ENCODE results near the gene HSPG2. TPM values are rescaled to one million over a fixed set of nuclear protein-coding genes. Genes with fewer than 3 reads are reported as not detected.

The HSPG2 gene
- total RNA-seq, 1 donor from 2014 or later = 263 TPM

GRCh38 chr1:21937372-21938121 is 437 bp upstream of the HSPG2 start:
- peak; percentile 76 for ATAC-seq (ENCODE audit: poor library complexity)
- DNase-seq = peak; percentile 91
- intact Hi-C loops (cut with DNase I) = loop anchor here (5.0 kb wide), 1 partner anchor 40 kb away; no protein-coding TSS in a partner anchor

GRCh38 chr1:21936366-21937031 is 611 bp downstream of the HSPG2 start:
- DNase-seq = no peak
- ATAC-seq (ENCODE audit: poor library complexity) = no peak
- intact Hi-C loops (cut with DNase I) = loop anchor here (5.0 kb wide), 1 partner anchor 39 kb away; no protein-coding TSS in a partner anchor

GRCh38 chr1:21935891-21936365 is 1.2 kb downstream of the HSPG2 start:
- intact Hi-C loops (cut with DNase I) = loop anchor here (5.0 kb wide), 1 partner anchor 39 kb away; no protein-coding TSS in a partner anchor
- DNase-seq (no peak), ATAC-seq (ENCODE audit: poor library complexity) (no peak)

- ATAC-seq (ENCODE audit: poor library complexity) (no peak), DNase-seq (no peak)
- intact Hi-C loops (cut with DNase I) = loop anchor here (5.0 kb wide), 1 partner anchor 38 kb away; no protein-coding TSS in a partner anchor
Measured at GRCh38 chr1:21935393-21935804, 1.7 kb downstream of the HSPG2 start.

DNA sequence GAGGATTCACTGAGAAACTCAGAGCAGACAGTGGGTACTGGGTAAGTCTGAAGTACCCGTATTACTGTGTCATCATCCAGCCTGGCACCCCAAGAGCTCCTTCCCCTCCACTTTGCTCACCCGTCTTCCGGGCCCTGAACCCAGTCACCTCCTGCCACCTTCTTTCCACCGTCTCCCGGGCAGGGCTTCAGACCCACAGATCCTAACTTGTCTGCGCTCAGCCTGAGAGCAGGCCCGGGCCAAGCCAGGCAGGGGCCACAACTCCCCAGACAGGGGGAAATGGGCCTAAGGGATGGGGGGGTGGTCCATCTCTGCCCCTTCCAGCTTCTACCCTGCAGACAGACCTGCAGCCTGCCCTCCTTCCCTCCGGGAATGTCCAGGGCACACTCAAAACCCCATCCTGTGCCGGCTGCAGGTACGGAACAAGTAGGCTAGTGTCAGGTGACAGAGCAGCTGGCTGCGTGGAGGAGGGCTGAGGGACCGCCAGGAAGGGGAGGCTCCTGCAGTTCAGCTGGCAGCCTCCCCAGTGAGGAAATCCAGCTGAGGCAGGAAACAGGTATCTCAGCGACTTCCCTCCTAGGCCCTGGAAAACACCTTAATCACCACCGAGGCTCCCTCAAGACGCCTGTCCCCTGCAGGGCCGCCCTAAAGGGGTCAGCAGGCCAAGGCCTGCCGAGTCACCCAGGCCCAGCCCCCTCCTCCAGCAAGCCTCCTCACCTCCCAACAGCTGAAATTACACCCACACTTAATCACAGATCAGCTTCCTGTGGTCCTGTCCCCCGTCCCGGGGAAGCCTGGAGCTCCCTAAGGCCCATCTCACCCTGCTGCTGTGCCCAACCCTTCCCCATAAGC is 3.5 kb downstream of the HSPG2 start:
- DNase-seq (peak; percentile 80), ATAC-seq (ENCODE audit: poor library complexity) (peak; percentile 9)

DNA sequence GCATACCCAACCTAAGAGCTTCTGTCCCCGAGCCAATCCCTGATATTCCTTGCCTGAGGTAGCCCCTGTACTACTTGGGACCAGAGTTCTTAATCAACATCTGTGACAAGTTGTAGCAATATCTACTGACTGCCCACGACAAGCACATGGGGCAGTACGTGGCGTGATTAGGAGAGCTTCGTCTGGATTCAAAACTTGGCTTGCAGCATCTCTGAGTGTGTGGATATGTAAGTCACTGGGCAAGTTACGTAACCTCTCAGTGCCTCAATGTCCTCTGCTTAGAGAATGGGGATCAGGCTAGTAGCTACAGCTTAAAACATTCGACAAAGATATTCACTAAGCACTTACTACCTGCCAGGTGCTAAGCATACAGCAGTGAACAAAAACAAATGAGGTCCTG is 5.0 kb downstream of the HSPG2 start:
- DNase-seq (no peak), ATAC-seq (ENCODE audit: poor library complexity) (peak; percentile 55)
- intact Hi-C loops (cut with DNase I) = no loop called here

More for the DNA sequence above, 3.5 kb downstream of the HSPG2 start:
- intact Hi-C loops (cut with DNase I) = no loop called here

DNA sequence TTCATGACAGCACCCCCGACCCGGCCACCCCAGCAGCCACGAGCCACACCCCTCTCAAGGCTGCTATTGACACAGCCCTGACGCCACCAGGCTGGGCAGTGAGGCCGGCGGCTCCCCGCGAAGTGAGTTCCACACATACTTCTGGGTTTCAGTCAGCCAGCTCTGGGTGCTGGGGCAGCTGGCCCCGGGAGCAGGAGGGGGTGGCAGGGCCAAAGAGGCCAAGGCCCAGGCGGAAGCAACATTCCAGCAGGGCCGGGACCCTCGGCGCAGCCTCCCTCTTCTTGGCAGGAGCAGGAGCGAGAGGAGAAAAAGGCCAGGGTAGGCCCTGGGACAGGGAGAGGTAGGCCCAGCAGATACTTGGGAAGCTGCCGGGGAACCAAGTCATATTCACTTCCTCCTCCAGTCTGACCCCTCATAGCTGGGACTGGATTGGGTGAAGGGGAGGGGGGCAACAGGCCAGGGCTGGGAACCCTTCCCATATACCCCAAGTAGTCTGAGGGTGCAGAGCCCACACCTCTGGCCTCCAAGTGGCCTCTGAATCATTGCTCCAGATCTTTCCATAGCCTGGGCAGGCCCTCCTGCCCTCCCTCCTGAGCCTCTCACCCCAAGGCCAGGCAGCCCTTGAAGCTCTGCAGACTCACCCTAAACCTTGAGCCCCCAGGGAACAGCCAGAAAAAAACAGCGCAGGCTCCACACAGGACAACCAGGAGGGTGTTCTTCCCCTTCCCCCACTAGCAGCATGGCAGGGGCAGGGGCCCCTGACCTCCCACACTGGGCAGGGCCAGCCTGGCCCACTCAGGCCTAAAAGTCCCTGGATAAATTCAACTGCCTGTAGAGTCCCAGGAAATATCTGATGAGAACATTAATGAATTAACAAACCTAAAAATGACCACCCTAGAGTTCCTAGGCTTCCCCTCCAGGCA is 5.7 kb downstream of the HSPG2 start:
- intact Hi-C loops (cut with DNase I) = no loop called here
- ATAC-seq (ENCODE audit: poor library complexity) (peak; percentile 56), DNase-seq (peak; percentile 83)

DNA sequence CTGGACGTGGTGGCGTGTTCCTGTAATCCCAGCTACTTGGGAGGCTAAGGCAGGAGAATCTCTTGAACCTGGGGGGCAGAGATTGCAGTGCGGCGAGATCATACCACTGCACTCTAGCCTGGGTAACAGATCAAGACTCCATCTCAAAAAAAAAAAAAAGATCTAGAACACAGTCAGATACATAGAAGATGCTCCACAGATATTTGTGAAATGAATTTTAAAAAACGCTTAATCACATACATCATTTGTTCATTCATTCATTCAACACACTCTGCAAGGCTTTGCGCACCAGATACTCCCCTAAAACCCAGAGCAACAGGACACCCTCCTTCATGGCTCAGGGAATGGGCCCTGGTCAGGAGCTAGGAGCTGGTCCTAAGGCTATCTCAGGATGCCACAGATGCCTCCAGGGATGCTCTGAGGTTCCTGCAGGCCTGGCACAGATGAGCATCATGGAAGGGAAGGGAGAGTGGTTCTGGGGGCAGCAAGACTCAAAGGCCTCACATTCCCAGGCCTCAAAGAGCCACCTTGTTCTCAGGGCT is 6.4 kb downstream of the HSPG2 start:
- intact Hi-C loops (cut with DNase I) = no loop called here
- ATAC-seq (ENCODE audit: poor library complexity) = no peak

GRCh38 chr1:21930080-21930571 is 7.0 kb downstream of the HSPG2 start:
- DNase-seq (no peak), ATAC-seq (ENCODE audit: poor library complexity) (peak; percentile 5)
- intact Hi-C loops (cut with DNase I) = no loop called here

More for the DNA sequence above, 6.4 kb downstream of the HSPG2 start:
- no peak for DNase-seq

DNA sequence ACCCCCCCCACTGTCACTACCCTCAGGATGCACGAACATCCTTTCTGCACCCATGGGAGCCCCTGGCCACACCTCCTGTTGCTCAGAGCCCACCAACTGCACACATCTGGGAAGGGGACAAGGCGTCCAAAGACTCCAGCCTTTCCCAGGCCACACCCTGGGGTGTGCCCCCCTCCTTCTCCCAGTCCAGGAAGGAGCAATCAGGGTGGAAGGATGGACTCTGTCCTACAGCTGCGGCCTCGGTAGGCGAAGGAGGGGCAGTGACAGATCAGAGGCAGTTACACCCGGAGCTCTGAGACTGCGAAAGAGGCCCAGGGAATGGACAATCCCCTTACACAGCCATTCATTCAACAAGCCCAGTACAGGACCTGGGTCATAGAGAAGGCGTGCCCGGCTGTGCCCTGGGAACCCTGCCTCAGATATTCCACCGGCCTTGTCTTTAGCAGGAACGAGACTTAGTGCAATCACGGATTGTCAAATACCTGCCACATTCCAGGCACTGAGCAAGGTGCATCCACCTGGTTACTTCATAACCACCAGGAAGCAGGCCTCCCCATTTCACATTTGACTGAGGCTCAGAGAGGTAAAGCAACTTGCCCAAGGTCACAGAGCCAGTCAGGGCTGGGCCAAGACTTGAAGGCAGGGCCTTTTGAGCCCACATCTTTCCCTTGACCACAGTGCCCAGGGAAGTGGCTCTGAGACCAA is 9.4 kb downstream of the HSPG2 start:
- peak; percentile 47 for ATAC-seq (ENCODE audit: poor library complexity)
- peak; percentile 85 for DNase-seq
- intact Hi-C loops (cut with DNase I) = no loop called here

DNA sequence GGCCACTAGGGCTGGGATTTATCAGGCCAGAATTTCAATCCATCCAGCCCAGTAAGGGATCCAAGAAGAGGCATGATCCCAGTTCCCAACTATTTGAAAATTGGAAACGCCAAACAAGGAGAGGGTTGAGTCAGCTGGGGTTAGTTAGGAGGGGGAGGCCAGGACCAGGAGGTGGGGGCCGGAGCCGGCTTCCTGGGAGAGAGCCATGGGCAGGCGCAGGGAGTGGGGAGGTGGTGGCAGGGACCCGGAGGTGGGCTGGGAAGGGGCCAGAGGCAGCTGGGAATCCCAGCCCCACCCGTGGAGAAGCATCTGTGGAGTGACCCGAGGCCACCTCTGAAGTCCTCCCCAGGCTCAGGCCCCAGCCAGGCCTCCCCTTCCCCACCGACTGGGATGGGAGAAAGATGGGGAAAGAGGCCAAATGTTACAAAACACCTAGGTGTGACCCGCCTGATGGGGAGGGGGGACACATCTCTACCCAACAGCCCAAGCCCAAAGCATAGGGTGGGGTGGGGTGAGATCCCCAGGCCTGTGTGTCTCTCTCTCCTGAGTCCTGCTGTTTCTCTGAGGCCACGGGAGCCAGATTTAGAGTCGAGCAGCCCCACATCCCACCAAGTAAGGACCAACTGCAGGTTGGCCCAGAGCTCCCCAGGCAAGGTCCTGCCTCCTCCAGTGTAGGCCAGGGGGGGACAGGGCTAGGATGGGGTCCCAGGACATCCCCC is 10.1 kb downstream of the HSPG2 start:
- intact Hi-C loops (cut with DNase I) = no loop called here
- peak; percentile 48 for ATAC-seq (ENCODE audit: poor library complexity)
- peak; percentile 81 for DNase-seq

GRCh38 chr1:21926065-21926464 is 11.0 kb downstream of the HSPG2 start:
- intact Hi-C loops (cut with DNase I) = no loop called here
- peak; percentile 21 for ATAC-seq (ENCODE audit: poor library complexity)
- DNase-seq = no peak

- intact Hi-C loops (cut with DNase I) = no loop called here
- no peak for ATAC-seq (ENCODE audit: poor library complexity)
- no peak for DNase-seq
Measured at GRCh38 chr1:21925334-21925940, 11.7 kb downstream of the HSPG2 start.

GRCh38 chr1:21924503-21925005 is 12.6 kb downstream of the HSPG2 start:
- DNase-seq = no peak
- intact Hi-C loops (cut with DNase I) = no loop called here
- ATAC-seq (ENCODE audit: poor library complexity) = no peak

- DNase-seq (no peak), ATAC-seq (ENCODE audit: poor library complexity) (no peak)
- intact Hi-C loops (cut with DNase I) = no loop called here
Measured at GRCh38 chr1:21922090-21923013, 14.8 kb downstream of the HSPG2 start.
